GM20000 (cell line): Measurements from ENCODE around the gene CUX1.

Source experiments
- DNase-seq: peaks from one replicate; pipeline ENCODE4 v3.0.0; 2012; ENCODE audit warnings: low spot score
- TF ChIP-seq, protein P1 (sequence below): IDR thresholded peaks from 2 replicates; pipeline ENCODE4 v1.5.1; 2012; ENCODE audit warnings: mild to moderate bottlenecking, control low read depth; ENCODE audit errors: extremely low read depth, missing control alignments

Gene CUX1

GRCh38 chr7:102149416-102149815 lies 332.0 kb downstream of the CUX1 start:
- TF ChIP-seq, protein P1, sequence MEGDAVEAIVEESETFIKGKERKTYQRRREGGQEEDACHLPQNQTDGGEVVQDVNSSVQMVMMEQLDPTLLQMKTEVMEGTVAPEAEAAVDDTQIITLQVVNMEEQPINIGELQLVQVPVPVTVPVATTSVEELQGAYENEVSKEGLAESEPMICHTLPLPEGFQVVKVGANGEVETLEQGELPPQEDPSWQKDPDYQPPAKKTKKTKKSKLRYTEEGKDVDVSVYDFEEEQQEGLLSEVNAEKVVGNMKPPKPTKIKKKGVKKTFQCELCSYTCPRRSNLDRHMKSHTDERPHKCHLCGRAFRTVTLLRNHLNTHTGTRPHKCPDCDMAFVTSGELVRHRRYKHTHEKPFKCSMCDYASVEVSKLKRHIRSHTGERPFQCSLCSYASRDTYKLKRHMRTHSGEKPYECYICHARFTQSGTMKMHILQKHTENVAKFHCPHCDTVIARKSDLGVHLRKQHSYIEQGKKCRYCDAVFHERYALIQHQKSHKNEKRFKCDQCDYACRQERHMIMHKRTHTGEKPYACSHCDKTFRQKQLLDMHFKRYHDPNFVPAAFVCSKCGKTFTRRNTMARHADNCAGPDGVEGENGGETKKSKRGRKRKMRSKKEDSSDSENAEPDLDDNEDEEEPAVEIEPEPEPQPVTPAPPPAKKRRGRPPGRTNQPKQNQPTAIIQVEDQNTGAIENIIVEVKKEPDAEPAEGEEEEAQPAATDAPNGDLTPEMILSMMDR, result no peak
- DNase-seq, result no peak

- DNase-seq, result no peak
- TF ChIP-seq, protein P1, result no peak
Observed at GRCh38 chr7:102150266-102150665, 332.8 kb downstream of the CUX1 start.

GRCh38 chr7:102152672-102153598 lies 335.5 kb downstream of the CUX1 start:
- TF ChIP-seq, protein P1, result no peak
- DNase-seq, result no peak

- DNase-seq, result no peak
- TF ChIP-seq, protein P1, result no peak
Observed at GRCh38 chr7:102153599-102153946, 336.1 kb downstream of the CUX1 start.

- TF ChIP-seq, protein P1, result no peak
- no peak for DNase-seq
Observed at GRCh38 chr7:102154425-102154824, 337.0 kb downstream of the CUX1 start.

GRCh38 chr7:102155821-102156441 lies 338.5 kb downstream of the CUX1 start:
- TF ChIP-seq, protein P1, result no peak
- no peak for DNase-seq

DNA sequence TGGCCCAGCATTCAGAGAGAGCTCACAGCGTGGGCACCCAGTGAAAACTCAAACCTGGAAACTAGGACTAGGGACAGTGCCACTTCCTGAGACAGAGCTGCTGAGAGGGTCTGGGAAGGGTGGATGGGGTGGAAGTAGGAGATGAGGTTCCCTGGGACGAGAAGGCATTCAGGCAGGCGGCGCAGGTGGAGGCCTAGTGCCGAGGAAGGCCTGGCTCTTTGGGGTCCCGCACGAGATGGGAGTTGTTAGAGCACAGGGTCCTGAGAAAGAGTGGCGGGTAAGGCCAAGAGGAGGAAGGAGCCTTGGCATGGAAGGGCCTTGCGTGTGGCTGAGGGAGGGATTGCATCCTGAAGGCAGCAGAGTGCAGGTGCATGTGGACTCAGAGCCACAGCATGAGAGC lies 339.4 kb downstream of the CUX1 start:
- no peak for DNase-seq
- TF ChIP-seq, protein P1, result no peak
